Measurements from ENCODE around the gene CDNF.
"Not testable (repeated sequence)": the region's sequence is repeated elsewhere in the genome, so short reads cannot be mapped to it uniquely, and the experiment has no call there.

CDNF gene

DNA sequence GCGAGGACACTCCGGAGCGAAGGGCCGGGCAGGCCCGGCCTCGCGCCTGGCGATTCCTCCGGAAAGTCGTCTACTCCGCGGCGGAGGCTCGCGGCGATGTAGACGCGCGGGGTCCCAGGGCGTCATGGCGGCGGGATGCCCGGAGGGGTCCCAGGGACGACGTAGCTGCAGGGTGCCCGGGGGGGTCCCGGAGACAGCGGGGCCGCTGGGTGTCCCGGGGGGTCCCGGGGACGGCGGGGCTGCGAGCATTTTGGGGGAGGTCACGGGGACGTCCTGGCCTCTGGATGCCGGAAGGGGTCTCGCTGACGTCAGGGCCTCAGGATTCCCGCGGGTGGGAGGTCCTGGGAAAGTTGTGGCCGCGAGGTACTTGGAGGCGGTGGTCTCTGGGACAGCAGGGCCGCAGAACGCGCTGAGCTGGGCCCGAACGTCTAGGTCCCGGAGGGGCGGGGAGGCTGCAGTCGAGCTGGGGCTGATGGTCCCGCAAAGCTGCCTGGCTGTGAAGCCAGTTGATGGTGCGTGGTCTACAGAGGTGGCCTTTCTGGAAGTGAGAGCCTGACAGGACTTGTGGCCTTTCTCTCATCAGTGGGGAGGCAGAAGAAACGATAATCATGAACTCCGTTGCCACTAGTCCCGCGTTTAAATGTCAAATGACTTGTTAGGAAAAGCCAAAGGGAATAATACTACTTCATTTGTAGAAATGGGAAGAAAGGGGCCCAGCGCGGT, 906 bp upstream of the CDNF start:
- DNase-seq, result peak in 1 of 2 donors; percentile 31

DNA sequence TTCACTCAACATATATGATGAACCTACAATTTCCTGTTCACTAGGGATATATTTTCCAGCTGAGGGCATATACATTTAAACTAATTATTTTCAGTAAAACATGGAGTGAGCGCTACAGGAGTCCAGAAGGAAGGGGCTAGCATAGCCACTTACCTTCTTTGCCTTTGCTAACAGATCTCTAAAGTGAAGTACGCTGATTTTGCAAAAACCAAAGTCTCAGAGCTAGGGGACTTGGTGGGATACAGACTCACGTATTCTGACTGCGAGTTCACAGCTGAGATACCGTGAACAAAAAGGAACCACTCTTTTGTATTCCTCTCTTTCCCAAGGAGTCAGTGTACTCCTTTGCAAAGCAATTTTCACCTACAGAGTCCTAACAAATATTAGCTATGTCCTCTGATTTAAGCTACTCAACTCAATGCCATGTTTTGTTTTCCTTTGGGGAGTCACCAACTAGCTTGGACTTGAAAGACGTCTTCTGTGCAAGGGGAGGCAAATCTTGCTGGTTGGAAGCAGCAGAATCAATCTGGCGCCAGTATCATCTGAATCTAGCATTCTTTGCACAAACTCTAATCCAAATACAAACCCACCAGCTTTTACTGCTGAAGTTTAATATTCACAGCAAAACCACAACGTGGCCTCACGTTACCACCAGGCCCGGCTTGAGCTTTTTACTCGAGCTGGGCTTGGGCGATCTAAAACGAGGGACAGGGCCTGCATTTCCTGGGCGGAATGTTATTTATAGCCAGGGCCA, 657 bp downstream of the CDNF start:
- no peak for DNase-seq

DNA sequence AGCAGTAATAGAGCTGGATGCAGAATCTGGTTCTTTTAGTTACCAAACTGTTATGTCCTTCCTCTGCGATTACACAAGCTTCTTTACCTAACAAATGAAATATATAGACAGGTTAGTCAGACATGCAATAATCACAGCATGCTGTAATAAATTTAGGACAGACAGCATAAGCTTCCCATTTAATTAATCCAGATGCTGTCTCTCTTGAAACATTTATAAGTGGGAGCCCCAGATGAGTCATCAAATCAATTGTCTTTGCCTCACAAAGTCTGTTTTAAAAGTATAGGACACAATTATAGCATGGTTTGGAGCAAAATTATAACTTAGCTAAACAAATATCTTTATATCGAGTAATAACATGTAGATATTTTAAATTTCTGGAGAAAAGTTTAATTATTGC, 1.6 kb downstream of the CDNF start:
- DNase-seq, result no peak

DNA sequence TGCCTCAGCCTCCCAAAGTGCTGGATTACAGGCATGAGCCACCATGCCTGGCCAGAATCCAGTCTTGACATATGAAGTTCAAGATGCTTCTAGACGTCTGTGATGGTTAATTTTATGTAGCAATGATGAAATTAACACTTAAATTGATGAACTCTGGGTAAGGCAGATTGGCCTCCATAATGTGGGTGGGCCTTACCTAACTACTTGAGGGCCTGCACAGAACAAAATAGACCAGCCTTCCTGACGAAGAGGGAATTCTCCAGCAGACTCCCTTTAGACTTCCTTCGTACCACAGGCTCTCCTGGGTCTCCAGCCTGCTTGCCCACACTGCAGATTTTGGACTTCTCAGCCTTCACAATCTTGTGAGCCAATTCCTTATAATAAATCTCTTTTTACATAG, 4.7 kb downstream of the CDNF start:
- no peak for DNase-seq

DNA sequence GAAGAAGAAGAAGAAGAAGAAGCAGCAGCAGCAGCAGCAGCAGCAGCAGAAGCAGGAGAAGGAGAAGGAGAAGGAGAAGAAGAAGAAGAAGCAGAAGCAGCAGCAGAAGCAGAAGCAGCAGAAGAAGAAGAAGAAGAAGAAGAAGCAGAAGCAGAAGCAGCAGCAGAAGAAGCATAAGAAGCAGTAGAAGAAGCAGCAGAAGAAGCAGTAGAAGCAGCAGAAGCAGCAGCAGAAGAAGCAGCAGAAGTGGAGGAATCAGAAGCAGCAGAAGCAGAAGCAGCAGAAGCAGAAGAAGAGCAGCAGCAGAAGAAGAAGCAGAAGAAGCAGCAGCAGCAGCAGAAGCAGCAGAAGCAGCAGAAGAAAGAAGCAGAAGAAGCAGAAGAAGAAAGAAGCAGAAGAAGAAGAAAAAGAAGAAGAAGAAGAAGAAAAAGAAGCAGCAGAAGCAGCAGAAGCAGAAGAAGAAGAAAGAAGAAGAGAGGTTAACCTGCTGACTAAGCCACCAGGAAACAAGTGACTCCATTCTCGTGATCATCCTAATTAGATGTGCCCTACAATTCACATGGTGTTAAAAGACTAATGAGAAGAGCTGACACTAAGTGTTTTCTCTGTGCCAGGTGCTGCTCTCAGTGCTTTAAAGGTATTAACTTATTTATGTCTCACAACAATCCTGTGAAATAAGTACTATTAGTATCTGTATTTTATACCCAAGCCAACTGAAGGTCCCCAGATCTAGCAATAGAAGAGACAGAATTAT, 11.6 kb downstream of the CDNF start:
- DNase-seq, result no peak

DNA sequence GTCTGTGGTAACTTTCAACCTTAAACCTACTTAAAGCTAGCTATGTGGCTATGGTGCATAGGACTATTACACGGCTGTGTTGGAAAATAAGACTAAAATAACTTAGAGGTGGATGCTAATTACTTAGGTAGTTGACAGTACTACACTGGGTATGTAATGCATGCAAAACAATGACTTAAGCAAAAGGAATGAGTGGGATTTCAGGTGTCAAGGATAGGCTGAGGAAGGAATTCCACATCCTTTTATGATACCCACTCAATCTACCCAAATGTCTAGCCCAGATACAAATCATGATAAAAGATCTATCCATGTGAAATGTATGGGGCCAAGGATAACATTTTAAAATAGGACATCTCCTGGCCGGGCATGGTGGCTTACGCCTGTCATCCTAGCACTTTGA, 13.9 kb downstream of the CDNF start:
- DNase-seq, result no peak

DNA sequence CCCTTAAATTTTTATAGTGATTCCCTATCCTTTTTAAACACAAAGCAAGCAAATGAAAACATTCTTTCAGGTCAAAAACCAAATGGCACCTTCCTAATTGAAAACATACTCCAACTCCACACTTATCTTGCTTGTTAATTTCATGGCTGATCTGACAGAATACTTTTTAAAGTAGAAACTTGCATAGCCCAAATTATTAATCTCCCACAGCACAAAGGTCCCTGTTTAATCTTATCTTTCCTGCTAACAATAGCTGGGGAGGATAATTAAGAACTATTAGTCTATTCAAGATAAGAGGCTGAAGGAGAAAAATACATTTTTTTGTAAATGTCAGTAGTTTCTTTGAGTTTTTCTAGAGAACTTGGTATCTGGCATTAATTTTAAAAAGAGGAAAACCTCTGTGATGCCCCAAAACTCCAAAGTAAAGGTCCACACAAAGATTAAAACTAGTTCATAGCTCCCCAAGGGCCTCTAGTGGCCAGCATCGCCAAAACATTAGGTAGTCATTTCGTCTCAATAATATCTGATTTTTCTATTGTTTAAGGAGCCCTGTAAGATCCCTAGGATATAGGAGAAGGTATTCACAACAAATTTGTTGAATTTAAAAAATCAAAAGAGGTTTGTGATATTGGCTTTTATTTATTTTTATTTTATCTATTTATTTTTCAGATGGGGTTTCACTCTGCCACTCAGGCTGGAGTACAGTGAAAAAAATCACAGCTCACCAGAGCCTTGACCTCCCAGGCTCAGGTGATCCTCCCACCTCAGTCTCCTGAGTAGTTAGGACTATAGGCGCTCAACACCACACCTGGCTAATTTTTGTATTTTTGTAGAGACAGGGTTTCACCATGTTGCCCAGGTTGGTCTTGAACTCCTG, 14.7 kb downstream of the CDNF start:
- peak; percentile 45 to 66 for DNase-seq

DNA sequence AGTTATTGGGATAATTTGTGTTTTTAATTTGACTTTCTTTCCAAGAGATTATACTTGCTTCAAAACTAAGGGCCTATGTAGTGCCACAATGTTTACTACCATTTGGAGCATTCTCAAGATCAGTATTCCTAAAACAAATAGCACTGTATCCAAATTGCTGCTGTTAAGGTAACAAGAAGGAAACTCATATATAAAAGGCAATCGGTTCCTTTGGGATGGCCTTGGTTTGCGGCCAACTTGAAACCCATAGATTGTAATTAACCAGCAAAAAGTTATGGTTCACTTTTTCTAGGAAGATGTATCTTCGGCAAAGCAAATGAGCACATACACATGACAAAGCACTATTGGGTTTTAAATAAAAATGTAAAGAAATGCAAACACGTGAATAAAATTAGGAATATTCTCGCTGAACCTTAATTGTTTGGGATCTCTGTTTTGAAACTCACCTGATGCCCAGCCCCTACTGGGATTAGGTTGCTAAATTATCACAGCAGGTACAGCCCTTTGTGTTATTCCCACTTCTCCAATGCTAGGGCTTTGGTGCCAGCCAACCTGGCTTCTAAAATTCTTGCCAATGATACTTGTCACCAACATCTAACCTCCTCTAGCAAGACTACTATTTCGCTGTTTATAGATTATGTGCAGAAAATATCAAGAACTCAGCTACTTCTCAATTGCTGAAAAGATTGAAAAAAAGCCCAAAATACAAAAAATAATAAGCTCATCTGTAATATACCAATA, 16.0 kb downstream of the CDNF start:
- DNase-seq, result no peak

DNA sequence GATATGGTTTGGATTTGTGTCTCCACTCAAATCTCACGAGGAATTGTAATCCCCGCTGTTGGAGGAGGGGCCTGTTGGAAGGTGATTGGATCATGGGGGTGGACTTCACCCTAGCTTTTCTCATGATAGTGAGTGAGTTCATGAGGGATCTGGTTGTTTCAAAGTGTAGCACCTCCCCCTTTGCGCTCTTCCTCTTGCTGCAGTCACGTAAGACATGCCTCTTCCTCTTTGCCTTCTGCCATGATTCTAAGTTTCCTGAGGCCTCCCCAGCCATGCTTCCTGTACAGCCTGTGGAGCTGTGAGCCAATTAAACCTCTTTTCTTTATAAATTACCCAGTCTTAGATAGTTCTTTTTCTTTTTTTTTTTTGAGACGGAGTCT, 17.1 kb downstream of the CDNF start:
- DNase-seq, result no peak

DNA sequence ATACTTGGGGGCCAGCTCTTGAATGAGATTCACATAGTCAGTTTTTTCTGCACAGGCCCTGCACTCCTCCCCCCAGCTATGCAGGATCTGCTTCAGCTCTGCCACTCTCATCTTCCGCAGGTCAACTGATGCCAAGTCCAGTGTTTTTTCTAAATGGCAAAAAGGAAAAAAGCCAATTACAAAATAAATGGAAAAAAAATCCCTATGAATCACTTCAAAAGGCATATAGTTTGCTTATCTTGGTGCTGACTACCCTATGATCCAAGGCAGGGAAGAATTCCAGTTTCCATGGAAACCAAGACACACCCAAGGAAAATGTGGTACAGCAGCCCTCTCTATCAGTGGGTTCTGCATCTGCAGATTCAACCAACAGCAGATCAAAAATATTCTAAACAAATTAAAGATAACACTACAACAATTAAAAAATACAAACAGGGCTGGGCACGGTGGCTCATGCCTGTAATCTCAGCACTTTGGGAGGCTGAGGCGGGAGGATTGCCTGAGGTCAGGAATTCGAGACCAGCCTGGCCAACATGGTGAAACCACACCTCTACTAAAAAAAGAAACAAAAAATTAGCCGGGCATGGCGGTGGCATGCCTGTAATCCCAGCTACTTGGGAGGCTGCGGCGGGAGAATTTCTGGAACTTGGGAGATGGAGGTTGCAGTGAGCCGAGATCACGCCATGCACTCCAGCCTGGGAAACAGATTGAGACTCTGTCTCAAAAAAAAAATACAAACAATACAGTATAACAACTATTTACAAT, 17.6 kb downstream of the CDNF start:
- no peak for DNase-seq

DNA sequence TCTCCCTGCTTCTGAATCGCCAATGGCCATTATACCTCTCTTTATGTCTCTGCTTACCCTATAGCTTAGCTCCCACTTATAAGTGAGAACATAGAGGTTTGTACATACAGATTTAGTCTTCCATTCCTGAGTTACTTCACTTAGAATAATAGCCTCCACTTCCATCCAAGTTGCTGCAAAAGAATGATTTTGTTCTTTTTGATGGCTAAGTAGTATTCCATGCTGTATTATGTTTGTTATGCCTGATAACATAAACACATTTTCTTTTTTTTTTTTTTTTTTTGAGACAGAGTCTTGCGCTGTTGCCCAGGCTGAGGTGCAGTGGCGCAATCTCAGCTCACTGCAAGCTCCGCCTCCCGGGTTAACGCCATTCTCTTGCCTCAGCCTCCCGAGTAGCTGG, 21.1 kb downstream of the CDNF start:
- not testable (repeated sequence) for DNase-seq

DNA sequence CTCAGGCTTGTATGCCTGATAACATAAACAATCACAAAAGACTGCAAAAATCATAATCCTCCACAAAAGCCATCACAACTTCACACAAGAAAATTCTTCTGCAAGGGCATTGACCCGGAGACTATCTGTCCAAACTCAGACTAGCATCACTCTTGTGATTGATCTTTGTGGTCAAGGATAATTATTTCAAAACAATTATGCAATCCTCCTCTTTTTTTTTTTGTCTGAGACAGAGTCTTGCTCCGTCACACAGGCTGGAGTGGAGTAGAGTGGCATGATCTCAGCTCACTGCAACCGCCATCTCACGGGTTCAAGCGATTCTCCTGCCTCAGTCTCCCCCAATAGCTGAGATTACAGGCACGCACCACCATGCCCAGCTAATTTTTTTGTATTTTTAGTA, 22.2 kb downstream of the CDNF start:
- DNase-seq, result no peak

DNA sequence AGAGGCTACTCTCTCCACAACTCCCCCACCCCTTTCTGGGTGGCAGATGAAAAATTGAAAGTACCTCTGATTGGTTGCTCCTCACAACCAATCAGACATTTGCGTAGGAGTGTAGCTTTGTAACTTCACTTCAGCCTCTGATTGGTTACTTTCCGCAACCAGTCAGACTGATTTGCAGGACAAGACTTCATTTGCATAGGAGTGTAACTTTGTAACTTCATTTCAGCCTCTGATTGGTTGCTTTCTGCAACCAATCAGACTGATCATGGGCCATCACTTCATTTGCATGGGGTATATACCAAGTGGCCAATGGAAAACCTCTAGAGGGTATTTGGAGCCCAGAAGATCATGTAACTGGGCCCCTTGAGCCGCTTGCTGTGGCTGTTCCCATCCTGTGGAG, 25.6 kb downstream of the CDNF start:
- peak in 1 of 2 donors; percentile 3 for DNase-seq

DNA sequence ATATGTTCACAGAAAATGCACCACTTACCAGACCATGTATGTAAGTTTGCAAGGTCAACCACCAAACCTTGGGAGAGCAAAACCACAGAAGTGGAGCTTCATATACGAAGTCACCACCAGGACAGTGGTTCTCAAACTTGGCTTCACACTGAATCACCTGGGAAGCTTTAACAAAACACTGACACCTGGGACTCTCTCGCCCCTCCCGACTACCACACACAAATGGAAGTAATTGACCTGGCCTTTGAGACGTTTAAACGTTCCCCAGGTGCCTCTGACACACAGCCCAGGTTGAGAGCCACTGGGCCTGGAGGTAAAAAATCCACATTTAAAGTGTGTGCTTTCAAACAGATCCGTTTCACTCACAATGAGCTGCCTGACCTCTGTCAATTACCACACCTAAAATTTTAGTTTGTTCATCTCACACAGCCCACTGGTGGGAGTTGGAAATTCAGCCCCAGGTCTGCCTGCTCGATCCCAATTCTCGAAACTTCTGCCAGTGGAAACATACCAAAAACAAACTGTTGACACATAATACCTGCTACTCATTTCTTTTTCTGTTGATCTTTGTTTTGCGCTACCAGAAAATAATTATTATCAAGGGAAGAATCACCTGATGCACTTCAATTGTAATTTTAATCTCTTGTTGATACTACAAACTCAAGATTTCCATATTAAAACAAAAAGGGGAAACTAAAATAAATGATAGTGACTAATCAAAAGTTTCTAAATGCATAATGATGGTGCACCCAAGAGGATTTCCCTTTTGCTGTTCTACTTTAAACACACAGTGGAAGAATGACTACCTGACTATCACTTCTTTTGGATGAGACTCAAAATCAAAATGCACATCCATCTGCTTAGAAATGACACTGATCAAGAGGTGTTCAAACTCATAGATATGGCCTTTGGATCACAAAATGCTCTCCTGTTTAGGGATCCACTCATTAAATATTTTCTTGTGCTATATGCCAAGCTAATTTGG, 26.6 kb downstream of the CDNF start:
- DNase-seq, result no peak

DNA sequence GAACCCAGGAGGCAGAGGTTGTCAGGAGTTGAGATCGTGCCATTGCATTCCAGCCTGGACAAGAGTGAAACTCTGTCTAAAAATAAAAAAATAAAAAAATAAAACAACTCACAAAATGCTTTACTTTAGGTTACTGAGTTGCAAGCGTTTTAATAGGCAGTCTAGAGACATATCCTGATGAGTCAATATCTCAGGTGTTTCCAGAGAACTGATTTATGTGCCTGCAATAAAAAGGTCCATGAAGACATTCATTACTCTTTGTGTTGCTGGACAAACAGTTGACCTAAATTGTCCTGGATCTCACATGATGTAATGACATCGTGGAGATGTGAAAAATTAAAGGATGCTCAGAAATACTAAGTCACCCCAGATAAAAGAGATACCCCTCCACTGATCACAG, 31.5 kb downstream of the CDNF start:
- no peak for DNase-seq

DNA sequence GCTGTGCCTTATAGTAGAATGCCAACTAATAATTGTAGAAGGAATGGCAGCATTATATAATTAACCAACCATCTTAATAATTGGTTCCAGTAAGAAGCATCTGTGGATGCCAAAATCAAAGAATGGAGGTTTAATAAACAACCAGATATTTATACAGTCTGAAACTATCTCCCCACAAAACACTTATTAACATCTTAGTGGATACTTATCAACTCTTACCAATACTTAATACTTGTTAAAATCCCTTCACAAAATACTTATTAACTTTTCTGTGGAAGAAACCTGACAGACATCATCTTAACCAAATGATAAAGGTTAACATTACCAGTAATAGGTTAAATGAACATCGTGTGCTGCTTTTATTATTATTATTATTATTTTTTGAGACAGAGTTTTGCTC, 34.0 kb downstream of the CDNF start:
- no peak for DNase-seq

DNA sequence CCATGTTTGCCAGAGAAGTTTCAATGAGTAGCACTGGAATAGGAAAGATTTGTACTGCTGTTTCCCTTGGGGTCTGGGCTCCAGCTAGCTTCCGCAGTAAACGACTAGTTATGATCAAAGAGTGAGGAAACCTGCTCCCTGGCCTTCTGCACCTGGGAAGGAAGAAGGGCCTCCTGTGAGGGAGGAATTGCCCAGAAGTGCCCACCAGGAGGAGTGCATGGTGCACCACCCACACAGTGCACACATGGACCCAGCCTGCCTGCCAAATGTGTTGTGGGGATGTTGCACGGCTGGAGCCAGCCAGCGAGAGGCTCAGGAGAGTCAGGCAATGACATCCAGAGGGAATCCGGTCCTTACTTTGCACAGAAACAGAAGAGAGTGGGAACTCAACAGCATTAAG, 36.1 kb downstream of the CDNF start:
- no peak for DNase-seq

DNA sequence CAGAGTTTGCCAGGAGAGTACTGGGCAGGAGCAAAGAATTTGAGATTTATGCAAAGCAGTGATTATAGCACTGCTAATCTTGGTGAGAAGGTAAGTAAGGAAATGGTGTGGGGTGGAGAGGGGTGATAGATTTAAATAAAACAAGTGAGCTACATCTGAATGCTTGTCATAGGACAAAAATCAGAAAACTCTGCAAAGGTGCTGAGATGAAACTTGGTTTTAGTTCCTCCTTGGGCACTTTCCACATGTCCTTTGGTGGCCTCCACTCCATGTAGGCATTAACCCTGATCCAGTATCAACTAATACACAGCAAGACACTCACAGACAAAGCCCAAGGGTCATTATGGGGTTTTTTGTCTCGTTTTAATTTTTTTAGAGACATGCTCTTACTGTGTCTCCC, 37.4 kb downstream of the CDNF start:
- DNase-seq, result no peak

DNA sequence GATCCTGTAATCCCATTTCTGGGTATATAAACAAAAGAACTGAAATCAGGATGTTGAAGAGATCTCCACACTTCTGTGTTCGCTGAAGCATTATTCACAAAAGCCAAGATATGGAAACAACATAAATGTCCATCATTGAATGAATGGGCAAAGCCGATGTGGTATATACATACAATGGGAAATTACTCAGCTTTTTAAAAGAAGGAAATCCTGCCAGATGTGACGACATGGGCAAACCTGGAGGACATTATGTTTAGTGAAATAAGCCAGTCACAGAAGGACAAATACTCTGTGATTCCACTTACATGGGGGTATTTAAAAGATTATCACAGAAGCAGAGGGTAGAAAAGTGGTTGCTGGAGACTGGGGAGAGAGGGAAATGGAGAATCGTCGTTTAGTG, 39.2 kb downstream of the CDNF start:
- no peak for DNase-seq

DNA sequence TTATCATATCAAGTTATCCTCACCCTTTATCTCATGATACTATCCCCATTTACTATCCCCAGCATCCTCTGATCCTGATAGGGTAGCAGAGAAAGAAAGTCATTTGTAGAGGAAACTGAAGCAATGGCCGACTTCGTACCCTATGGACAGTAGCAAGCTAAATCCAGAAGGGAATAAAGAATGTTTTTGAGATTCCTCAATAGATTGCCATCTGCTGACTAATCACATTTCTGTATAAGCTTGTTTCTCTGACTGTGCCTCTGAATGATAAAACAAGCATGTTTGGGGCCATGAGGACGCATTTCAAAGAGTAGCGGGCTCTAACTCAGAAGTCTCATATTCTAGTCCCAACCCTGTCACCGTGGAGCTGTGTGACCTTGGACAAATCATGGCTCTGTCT, 49.9 kb downstream of the CDNF start:
- DNase-seq, result no peak

Data from CD4-positive, alpha-beta T cell treated with Interferon alpha-2 for 1 hour (primary cell).